Activated naive CD4-positive, alpha-beta T cell treated with anti-CD3 and anti-CD28 coated beads for 36 hours (primary cell): Measurements from ENCODE around the gene MMP2. TPM values are rescaled to one million over a fixed set of nuclear protein-coding genes. Genes with fewer than 3 reads are reported as not detected.

Experiments used
- CTCF ChIA-PET: fragments of 350-600 bp; sonication (Branson Sonifier 250); formaldehyde crosslinking; loops from one replicate; lab custom pipeline; 2021; ENCODE audit warnings: antibody characterized with exemption; lab: Charles Lee
- DNase-seq: peaks from one replicate; pipeline ENCODE4 v3.0.0-alpha.2; 2020
- H3K27ac Mint-ChIP-seq: one replicate; pipeline ENCODE4 v1.8.0; 2021; ENCODE audit warnings: mild to moderate bottlenecking, mixed read lengths
- H3K27me3 Mint-ChIP-seq: one replicate; pipeline ENCODE4 v1.8.0; 2021; ENCODE audit warnings: low read depth, mixed read lengths
- H3K36me3 Mint-ChIP-seq: one replicate; pipeline ENCODE4 v1.8.0; 2021; ENCODE audit warnings: low read depth, mixed read lengths
- H3K4me1 Mint-ChIP-seq: one replicate; pipeline ENCODE4 v1.8.0; 2021; ENCODE audit warnings: low read depth, mixed read lengths
- H3K4me3 Mint-ChIP-seq: one replicate; pipeline ENCODE4 v1.8.0; 2021; ENCODE audit warnings: mild to moderate bottlenecking, moderate library complexity, mixed read lengths
- H3K9me3 Mint-ChIP-seq: one replicate; pipeline ENCODE4 v1.8.0; 2021; ENCODE audit warnings: mixed read lengths
- intact Hi-C: fragments of 100-400 bp; cut with micrococcal nuclease; formaldehyde crosslinking; loops from one replicate; pipeline ENCODE4 v1.15.1; 2023
- total RNA-seq, 2 experiments: library from RNA; stranded (reverse); gene quantifications; one replicate each; pipeline ENCODE4 v1.2.3, GENCODE V29; 2021

The MMP2 gene
- total RNA-seq, 2 experiments from 2014 or later: not detected

GRCh38 chr16:55452996-55453395 lies 26.0 kb upstream of the MMP2 start:
- Mint-ChIP-seq H3K4me3 (no peak overlapping the region), H3K4me1 (no peaks in the 10 kb centered on the region), H3K36me3 (no peaks in the 10 kb centered on the region), H3K27ac (no peak overlapping the region), H3K9me3 (peaks cover 2% of the 10 kb centered on the region), H3K27me3 (no peaks in the 10 kb centered on the region)
- CTCF ChIA-PET: interaction anchor here (3.7 kb wide), 1 partner anchor 12 kb away, joined by 19 read pairs; no protein-coding TSS in a partner anchor
- DNase-seq: no peak
- intact Hi-C loops: no loop called here

DNA sequence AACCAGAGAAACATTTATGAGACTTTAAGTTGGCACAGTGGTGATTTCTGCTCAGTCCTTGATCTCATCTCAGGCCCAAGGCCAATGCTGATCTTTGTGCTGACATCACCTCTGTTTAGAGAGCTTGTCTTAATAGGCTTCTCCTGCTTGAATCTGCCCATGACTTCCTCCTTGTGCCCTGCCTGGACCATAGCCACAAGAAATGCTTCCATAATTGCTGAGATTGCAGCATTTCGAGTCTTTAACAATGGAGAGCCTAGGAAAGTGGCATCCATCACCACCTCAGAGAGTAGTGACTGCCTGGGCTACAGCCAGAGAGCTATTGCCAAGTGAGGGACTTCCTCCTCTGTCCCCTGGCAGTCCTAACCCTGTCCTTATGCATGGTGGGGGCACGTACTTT lies 25.1 kb upstream of the MMP2 start:
- H3K36me3 Mint-ChIP-seq: no peaks in the 10 kb centered on the region
- CTCF ChIA-PET: interaction anchor here (0.7 kb wide), 1 partner anchor 31 kb away, joined by 6 read pairs; no protein-coding TSS in a partner anchor
- DNase-seq: no peak
- intact Hi-C loops: no loop called here
- no peak overlapping the region for H3K27ac Mint-ChIP-seq
- H3K4me1 Mint-ChIP-seq: no peaks in the 10 kb centered on the region
- no peak overlapping the region for H3K4me3 Mint-ChIP-seq
- peaks cover 2% of the 10 kb centered on the region for H3K9me3 Mint-ChIP-seq
- H3K27me3 Mint-ChIP-seq: peaks cover 3% of the 10 kb centered on the region

DNA sequence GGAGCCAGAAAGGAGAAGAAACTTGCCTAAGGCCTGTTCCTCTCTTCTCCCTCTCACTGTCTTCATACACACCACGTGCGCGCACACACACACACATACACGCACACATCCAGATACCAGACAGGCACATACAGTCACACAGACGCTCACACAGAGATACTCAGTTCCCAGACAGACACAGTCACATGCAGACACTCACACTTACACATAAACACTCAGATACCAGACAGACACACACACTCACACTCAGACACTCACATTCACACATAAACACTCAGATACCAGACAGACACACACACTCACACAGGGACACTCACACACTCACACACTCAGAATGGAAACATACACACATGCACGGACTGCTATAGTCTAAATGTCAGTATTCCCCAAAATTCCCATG lies 24.1 kb upstream of the MMP2 start:
- no peaks in the 10 kb centered on the region for H3K4me1 Mint-ChIP-seq
- no peaks in the 10 kb centered on the region for H3K36me3 Mint-ChIP-seq
- CTCF ChIA-PET: interaction anchor here (0.7 kb wide), 1 partner anchor 31 kb away, joined by 6 read pairs; no protein-coding TSS in a partner anchor
- H3K4me3 Mint-ChIP-seq: no peak overlapping the region
- H3K9me3 Mint-ChIP-seq: peaks cover 2% of the 10 kb centered on the region
- intact Hi-C loops: no loop called here
- peaks cover 3% of the 10 kb centered on the region for H3K27me3 Mint-ChIP-seq
- no peak overlapping the region for H3K27ac Mint-ChIP-seq
- no peak for DNase-seq

DNA sequence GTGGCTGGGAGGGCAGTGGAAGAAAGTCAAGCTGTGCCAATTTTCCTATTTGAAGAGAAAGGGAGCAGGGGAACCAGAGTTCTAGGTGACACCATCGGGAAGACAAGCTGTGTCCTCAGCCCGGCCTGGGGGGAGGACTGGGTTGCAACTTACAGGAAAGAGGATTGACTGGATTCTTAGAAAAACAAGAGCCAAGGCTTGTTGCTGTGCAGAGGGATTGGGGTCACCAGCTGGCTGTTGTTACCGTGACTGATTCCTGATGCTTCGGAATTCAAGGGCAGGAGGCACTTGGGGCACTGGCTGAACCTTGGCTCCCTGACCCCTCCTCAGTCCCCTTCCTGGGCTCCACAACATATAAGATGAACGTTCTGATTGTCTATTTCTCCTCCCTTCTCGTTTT lies 16.8 kb upstream of the MMP2 start:
- Mint-ChIP-seq H3K9me3 (no peaks in the 10 kb centered on the region), H3K36me3 (no peaks in the 10 kb centered on the region), H3K4me3 (no peak overlapping the region), H3K27ac (no peak overlapping the region), H3K4me1 (no peaks in the 10 kb centered on the region), H3K27me3 (peaks cover 6% of the 10 kb centered on the region)
- intact Hi-C loops: loop anchor here (10.0 kb wide), 1 partner anchor 527 kb away; the partner anchor contains the start of gene IRX5
- DNase-seq: no peak
- CTCF ChIA-PET: interaction anchor here (0.5 to 6.3 kb wide), 2 partner anchors 242 to 1154 kb away, joined by 3 to 140 read pairs; no protein-coding TSS in a partner anchor

- Mint-ChIP-seq H3K36me3 (no peaks in the 10 kb centered on the region), H3K9me3 (no peaks in the 10 kb centered on the region), H3K4me3 (no peak overlapping the region), H3K27me3 (peaks cover 3% of the 10 kb centered on the region), H3K27ac (no peak overlapping the region), H3K4me1 (no peaks in the 10 kb centered on the region)
- CTCF ChIA-PET: interaction anchor here (0.5 to 6.3 kb wide), 49 partner anchors 8 to 1102 kb away, joined by 3 to 140 read pairs (median 4); no protein-coding TSS in a partner anchor
- intact Hi-C loops: loop anchor here (10.0 kb wide), 1 partner anchor 530 kb away; the partner anchor contains the start of gene IRX5
- DNase-seq: no peak
Measured at GRCh38 chr16:55464375-55464774, 14.6 kb upstream of the MMP2 start.

DNA sequence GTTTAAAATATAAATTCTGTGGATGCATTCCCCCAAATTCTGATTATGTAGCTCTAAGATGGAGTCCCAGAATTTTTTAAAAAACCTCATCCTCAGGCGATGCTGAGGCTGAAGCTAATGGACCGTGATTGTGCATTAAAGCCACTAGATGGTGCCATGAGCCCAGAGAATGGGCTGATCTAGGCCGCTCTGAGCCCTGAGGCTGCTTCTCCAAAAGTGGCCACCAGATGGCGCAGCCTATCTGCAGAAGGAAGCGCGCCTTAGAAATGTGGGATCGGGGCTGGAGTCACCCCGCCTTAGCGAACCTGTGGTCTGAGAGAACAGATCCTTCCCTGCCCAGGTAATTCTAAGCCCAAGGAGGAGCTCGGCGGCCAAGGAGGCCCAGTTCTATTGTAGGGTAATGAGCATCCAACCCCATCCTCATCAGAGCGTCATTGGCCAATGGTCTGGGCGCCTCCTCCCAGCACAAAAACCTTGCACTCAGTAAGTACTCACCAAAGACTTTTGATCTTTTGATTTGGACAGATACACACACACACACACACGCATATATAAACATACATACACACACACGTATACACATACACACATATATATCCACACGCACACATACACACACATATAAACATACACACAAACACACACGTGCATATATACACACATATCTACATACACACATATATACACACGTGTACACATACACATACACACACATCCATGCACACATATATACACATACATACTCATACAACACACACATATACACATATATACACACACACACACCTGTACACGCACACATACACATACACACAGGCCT lies 13.7 kb upstream of the MMP2 start:
- H3K9me3 Mint-ChIP-seq: no peaks in the 10 kb centered on the region
- H3K4me1 Mint-ChIP-seq: no peaks in the 10 kb centered on the region
- DNase-seq: peak; percentile 89
- CTCF ChIA-PET: interaction anchor here (0.5 to 6.3 kb wide), 53 partner anchors 8 to 1101 kb away, joined by 3 to 140 read pairs (median 4); no protein-coding TSS in a partner anchor
- H3K27me3 Mint-ChIP-seq: peaks cover 3% of the 10 kb centered on the region
- intact Hi-C loops: loop anchor here (1.0 to 10.0 kb wide), 6 partner anchors 78 to 853 kb away; partner anchors contain the start of gene IRX5
- H3K4me3 Mint-ChIP-seq: no peak overlapping the region
- H3K27ac Mint-ChIP-seq: no peak overlapping the region
- no peaks in the 10 kb centered on the region for H3K36me3 Mint-ChIP-seq

DNA sequence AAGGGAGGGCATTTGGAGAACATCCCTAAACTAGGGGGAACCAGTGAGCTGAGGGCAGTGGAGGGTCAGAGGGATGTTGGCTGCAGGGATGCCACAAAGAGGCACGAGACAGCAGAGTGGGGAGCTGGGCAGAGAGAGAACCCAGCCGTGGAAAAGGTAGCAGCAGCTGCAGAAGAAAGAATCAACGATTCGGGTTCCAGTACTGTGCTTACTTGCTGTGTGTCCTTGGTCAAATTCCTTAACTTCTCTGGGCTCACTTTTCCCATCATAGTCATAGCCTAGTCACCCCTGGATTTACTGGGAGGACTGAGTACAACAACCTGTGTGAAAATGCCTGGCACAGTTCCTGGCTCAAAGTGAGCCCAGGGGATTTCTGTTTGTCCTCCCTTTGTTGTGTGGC lies 12.8 kb upstream of the MMP2 start:
- no peak for DNase-seq
- H3K27ac Mint-ChIP-seq: no peak overlapping the region
- peaks cover 2% of the 10 kb centered on the region for H3K4me1 Mint-ChIP-seq
- intact Hi-C loops: loop anchor here (10.0 kb wide), 1 partner anchor 531 kb away; the partner anchor contains the start of gene IRX5
- H3K27me3 Mint-ChIP-seq: peaks cover 3% of the 10 kb centered on the region
- no peaks in the 10 kb centered on the region for H3K36me3 Mint-ChIP-seq
- CTCF ChIA-PET: interaction anchor here (1.0 to 6.3 kb wide), 8 partner anchors 35 to 852 kb away, joined by 3 to 140 read pairs (median 16); no protein-coding TSS in a partner anchor
- H3K9me3 Mint-ChIP-seq: no peaks in the 10 kb centered on the region
- no peak overlapping the region for H3K4me3 Mint-ChIP-seq

- Mint-ChIP-seq H3K4me1 (peaks cover 12% of the 10 kb centered on the region), H3K36me3 (no peaks in the 10 kb centered on the region), H3K9me3 (no peaks in the 10 kb centered on the region), H3K27ac (no peak overlapping the region), H3K4me3 (no peak overlapping the region), H3K27me3 (peaks cover 3% of the 10 kb centered on the region)
- CTCF ChIA-PET: interaction anchor here (0.7 kb wide), 1 partner anchor 166 kb away, joined by 3 read pairs; no protein-coding TSS in a partner anchor
- intact Hi-C loops: loop anchor here (10.0 kb wide), 1 partner anchor 533 kb away; the partner anchor contains the start of gene IRX5
- no peak for DNase-seq
Measured at GRCh38 chr16:55467898-55468297, 11.1 kb upstream of the MMP2 start.

- intact Hi-C loops: loop anchor here (10.0 kb wide), 1 partner anchor 534 kb away; the partner anchor contains the start of gene IRX5
- peaks cover 3% of the 10 kb centered on the region for H3K27me3 Mint-ChIP-seq
- CTCF ChIA-PET: interaction anchor here (0.7 to 1.0 kb wide), 2 partner anchors 10 to 166 kb away, joined by 3 read pairs; no protein-coding TSS in a partner anchor
- DNase-seq: no peak
- H3K4me1 Mint-ChIP-seq: peaks cover 12% of the 10 kb centered on the region
- H3K9me3 Mint-ChIP-seq: no peaks in the 10 kb centered on the region
- H3K36me3 Mint-ChIP-seq: no peaks in the 10 kb centered on the region
- no peak overlapping the region for H3K27ac Mint-ChIP-seq
- no peak overlapping the region for H3K4me3 Mint-ChIP-seq
Measured at GRCh38 chr16:55468352-55468990, 10.5 kb upstream of the MMP2 start.

- intact Hi-C loops: loop anchor here (2.0 to 10.0 kb wide), 2 partner anchors 535 to 729 kb away; partner anchors contain the start of gene IRX5
- H3K4me3 Mint-ChIP-seq: no peak overlapping the region
- H3K4me1 Mint-ChIP-seq: peaks cover 12% of the 10 kb centered on the region
- H3K27ac Mint-ChIP-seq: no peak overlapping the region
- DNase-seq: no peak
- no peaks in the 10 kb centered on the region for H3K36me3 Mint-ChIP-seq
- CTCF ChIA-PET: interaction anchor here (0.6 to 1.5 kb wide), 5 partner anchors 12 to 1402 kb away, joined by 3 to 4 read pairs (median 3); no protein-coding TSS in a partner anchor
- peaks cover 5% of the 10 kb centered on the region for H3K27me3 Mint-ChIP-seq
- H3K9me3 Mint-ChIP-seq: no peaks in the 10 kb centered on the region
Measured at GRCh38 chr16:55469821-55470532, 9.0 kb upstream of the MMP2 start.
